Body of pancreas (tissue), 4 donors: Measurements from ENCODE around the gene MID1.

ENCODE experiments used
- POLR2A ChIP-seq, 3 donors: fragments of 450-650 bp; IDR thresholded peaks; one replicate each; pipeline ENCODE4 v1.6.1; 2016; ENCODE audit warnings: antibody characterized with exemption in 3 of 3, mild to moderate bottlenecking in 2 of 3
- TF ChIP-seq, protein P1 (sequence below), 7 experiments: fragments of 450-650 bp in 4 of 7; fragments of 200-600 bp in 3 of 7; sonication (generic) in 3 of 7; IDR thresholded peaks; one replicate each; pipeline ENCODE4 v1.5.1; 2016 to 2019; ENCODE audit warnings: antibody characterized with exemption in 7 of 7

DNA sequence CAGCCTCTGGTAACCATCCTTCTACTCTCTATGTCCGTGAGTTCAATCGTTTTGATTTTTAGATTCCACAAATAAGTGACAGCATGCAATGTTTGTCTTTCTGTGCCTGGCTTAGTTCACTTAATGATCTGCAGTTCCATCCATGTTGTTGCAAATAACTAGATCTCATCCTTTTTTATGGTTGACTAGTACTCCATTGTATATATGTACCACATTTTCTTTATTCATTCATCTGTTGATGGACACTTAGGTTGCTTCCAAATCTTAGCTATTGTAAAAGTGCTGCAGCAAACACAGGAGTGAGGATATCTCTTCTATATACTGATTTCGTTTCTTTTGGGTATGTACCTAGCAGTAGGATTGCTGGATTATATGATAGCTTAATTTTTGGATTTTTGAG lies 140.9 kb downstream of the MID1 start:
- TF ChIP-seq, protein P1, sequence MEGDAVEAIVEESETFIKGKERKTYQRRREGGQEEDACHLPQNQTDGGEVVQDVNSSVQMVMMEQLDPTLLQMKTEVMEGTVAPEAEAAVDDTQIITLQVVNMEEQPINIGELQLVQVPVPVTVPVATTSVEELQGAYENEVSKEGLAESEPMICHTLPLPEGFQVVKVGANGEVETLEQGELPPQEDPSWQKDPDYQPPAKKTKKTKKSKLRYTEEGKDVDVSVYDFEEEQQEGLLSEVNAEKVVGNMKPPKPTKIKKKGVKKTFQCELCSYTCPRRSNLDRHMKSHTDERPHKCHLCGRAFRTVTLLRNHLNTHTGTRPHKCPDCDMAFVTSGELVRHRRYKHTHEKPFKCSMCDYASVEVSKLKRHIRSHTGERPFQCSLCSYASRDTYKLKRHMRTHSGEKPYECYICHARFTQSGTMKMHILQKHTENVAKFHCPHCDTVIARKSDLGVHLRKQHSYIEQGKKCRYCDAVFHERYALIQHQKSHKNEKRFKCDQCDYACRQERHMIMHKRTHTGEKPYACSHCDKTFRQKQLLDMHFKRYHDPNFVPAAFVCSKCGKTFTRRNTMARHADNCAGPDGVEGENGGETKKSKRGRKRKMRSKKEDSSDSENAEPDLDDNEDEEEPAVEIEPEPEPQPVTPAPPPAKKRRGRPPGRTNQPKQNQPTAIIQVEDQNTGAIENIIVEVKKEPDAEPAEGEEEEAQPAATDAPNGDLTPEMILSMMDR (IDR thresholded peaks at IDR 0.05), result no peak
- no peak for TF ChIP-seq POLR2A (IDR thresholded peaks at IDR 0.05)
